Osteoblast (primary cell): ENCODE measurements around the gene PDLIM5. TPM values are rescaled to one million over a fixed set of nuclear protein-coding genes. Genes with fewer than 3 reads are reported as not detected.

Experiments used
- DNase-seq: peaks from one replicate; pipeline ENCODE4 v3.0.0; 2011; ENCODE audit warnings: low spot score, mixed read lengths; ENCODE audit not compliant: insufficient read length; ENCODE audit errors: missing footprints
- H2AFZ ChIP-seq: 2 replicates; pipeline ENCODE4 v1.6.0; 2011; ENCODE audit warnings: mild to moderate bottlenecking, low read length
- H3K27ac ChIP-seq: 2 replicates; pipeline ENCODE4 v1.5.1; 2011; ENCODE audit warnings: mild to moderate bottlenecking, low read depth, low read length, moderate library complexity
- H3K27me3 ChIP-seq: 2 replicates; pipeline ENCODE4 v1.6.0; 2012; ENCODE audit warnings: mild to moderate bottlenecking, control low read depth, inconsistent platforms, low read length, moderate library complexity; ENCODE audit not compliant: insufficient read depth
- H3K36me3 ChIP-seq: 2 replicates; pipeline ENCODE4 v1.5.1; 2011; ENCODE audit warnings: mild to moderate bottlenecking, low read length, control low read depth, moderate library complexity; ENCODE audit not compliant: insufficient read depth
- H3K4me1 ChIP-seq: 2 replicates; pipeline ENCODE4 v1.5.1; 2011; ENCODE audit warnings: mild to moderate bottlenecking, low read length, control low read depth, moderate library complexity; ENCODE audit not compliant: insufficient read depth
- H3K4me2 ChIP-seq: 2 replicates; pipeline ENCODE4 v1.6.0; 2011; ENCODE audit warnings: mild to moderate bottlenecking, low read length; ENCODE audit not compliant: insufficient read depth
- H3K4me3 ChIP-seq: fragments of 200-600 bp; sonication (generic); 3 replicates; pipeline ENCODE4 v1.5.1; 2012; ENCODE audit warnings: mild to moderate bottlenecking, low read length, inconsistent platforms; ENCODE audit not compliant: insufficient read depth
- H3K79me2 ChIP-seq: 2 replicates; pipeline ENCODE4 v1.6.0; 2012; ENCODE audit warnings: mild to moderate bottlenecking, low read length, control low read depth, inconsistent platforms; ENCODE audit not compliant: insufficient read depth
- H3K9me3 ChIP-seq: 2 replicates; pipeline ENCODE4 v1.5.1; 2011; ENCODE audit warnings: low read depth, low read length, control low read depth
- H4K20me1 ChIP-seq: 2 replicates; pipeline ENCODE4 v1.6.0; 2012; ENCODE audit warnings: mild to moderate bottlenecking, low read length, control low read depth; ENCODE audit not compliant: insufficient read depth
- total RNA-seq: library from RNA; depleted of rRNA; stranded (reverse); fragments of >200 nt; gene quantifications from 2 replicates; pipeline ENCODE4 v1.2.3, GENCODE V29; 2012
- TF ChIP-seq, protein P1 (sequence below): IDR thresholded peaks from 2 replicates; pipeline ENCODE4 v1.5.1; 2011; ENCODE audit warnings: mild to moderate bottlenecking, low read depth, low read length, moderate library complexity; ENCODE audit errors: extremely low read depth

PDLIM5 gene
- total RNA-seq, 1 donor = 312 TPM

DNA sequence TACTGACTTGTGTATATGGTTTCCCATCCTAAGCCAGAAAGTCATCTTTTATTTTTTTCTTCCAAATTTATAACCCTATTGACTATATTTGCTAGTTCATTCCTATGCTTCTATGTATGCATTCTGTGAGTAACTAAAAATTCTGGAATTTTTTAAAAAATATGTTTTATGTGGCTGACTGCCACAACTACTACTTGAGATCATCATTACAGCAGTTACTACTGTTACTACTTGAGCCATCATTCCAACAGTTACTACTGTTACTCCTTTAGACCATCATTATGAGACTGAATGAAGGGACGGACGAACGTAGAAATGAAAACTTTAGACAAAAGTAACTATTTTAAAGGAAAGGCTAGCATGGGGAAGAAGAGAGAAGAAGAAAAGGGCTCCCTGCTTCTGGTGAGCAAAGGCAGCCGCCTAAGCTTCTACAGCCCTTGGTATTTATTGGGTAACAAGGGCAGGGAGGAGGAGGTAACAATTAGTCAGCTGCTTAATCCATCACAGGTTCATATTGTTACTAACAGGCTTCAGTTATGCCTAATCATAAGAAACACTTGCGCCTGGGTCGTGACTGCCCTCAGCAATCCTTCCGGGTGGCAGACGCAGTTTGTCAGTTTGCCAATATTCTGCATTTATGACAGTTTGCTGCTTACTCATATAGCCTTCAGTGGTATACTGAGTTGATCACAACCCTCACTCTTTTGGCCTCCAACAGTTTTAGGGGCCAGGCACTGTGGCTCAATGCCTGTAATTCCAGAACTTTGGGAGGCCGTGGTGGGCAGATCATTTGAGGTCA lies 80.4 kb downstream of the PDLIM5 start:
- H4K20me1 ChIP-seq = peaks cover 6% of the 10 kb centered on the region
- peaks cover 90% of the 10 kb centered on the region for H3K4me1 ChIP-seq
- no peaks in the 10 kb centered on the region for H3K27me3 ChIP-seq
- no peak for DNase-seq
- H2AFZ ChIP-seq = no peak overlapping the region
- H3K4me3 ChIP-seq = no peak overlapping the region
- peaks cover 11% of the 10 kb centered on the region for H3K36me3 ChIP-seq
- TF ChIP-seq, protein P1, sequence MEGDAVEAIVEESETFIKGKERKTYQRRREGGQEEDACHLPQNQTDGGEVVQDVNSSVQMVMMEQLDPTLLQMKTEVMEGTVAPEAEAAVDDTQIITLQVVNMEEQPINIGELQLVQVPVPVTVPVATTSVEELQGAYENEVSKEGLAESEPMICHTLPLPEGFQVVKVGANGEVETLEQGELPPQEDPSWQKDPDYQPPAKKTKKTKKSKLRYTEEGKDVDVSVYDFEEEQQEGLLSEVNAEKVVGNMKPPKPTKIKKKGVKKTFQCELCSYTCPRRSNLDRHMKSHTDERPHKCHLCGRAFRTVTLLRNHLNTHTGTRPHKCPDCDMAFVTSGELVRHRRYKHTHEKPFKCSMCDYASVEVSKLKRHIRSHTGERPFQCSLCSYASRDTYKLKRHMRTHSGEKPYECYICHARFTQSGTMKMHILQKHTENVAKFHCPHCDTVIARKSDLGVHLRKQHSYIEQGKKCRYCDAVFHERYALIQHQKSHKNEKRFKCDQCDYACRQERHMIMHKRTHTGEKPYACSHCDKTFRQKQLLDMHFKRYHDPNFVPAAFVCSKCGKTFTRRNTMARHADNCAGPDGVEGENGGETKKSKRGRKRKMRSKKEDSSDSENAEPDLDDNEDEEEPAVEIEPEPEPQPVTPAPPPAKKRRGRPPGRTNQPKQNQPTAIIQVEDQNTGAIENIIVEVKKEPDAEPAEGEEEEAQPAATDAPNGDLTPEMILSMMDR = no peak
- H3K4me2 ChIP-seq = peak overlapping the region; percentile 56
- H3K79me2 ChIP-seq = peaks cover 84% of the 10 kb centered on the region
- H3K27ac ChIP-seq = peak overlapping the region; percentile 79
- H3K9me3 ChIP-seq = no peaks in the 10 kb centered on the region

DNA sequence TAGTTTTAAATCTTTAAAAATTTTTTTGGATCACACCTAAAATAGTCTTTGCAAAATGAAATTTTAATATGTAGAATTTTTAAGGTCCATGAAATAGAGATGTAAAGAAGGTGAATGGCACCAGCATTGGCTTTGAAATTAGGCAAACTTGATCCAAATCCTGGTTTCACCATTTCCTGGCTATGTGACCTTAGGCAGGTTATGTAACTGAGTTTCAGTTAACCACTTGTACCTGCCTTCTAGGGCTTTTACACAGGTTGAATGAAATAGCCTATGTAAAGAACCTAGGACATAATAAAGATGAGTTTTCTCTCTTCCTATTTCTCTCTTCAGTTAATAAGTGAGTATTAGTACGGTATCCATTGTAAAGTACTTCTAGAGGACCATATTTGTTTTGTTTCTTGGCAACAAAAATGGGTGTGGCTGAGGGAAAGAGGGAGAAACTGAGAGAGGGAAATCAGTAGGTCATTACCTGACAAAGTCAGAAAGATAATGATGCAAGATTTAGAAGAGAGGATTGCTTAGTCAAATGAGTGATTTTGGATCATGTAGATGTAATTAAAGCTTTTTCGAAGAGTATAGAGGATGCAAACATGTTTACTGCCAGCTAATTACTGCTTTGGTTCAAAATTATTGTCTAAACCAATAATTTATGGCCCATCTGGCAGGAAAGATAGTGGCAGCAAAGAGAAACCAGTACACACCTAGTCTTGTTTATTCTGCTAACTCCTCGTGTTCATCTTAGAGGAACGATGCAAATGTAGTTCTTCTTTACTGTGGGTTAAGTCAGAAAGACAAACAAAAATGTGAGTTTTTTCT lies 81.9 kb downstream of the PDLIM5 start:
- Histone ChIP-seq H3K79me2 (peaks cover 84% of the 10 kb centered on the region), H4K20me1 (peaks cover 6% of the 10 kb centered on the region), H3K4me3 (no peak overlapping the region), H3K36me3 (no peaks in the 10 kb centered on the region), H3K27me3 (no peaks in the 10 kb centered on the region), H2AFZ (no peak overlapping the region), H3K4me2 (peak overlapping the region; percentile 11), H3K27ac (peak overlapping the region; percentile 79), H3K4me1 (peaks cover 85% of the 10 kb centered on the region), H3K9me3 (no peaks in the 10 kb centered on the region)
- TF ChIP-seq, protein P1 = no peak
- DNase-seq = no peak

DNA sequence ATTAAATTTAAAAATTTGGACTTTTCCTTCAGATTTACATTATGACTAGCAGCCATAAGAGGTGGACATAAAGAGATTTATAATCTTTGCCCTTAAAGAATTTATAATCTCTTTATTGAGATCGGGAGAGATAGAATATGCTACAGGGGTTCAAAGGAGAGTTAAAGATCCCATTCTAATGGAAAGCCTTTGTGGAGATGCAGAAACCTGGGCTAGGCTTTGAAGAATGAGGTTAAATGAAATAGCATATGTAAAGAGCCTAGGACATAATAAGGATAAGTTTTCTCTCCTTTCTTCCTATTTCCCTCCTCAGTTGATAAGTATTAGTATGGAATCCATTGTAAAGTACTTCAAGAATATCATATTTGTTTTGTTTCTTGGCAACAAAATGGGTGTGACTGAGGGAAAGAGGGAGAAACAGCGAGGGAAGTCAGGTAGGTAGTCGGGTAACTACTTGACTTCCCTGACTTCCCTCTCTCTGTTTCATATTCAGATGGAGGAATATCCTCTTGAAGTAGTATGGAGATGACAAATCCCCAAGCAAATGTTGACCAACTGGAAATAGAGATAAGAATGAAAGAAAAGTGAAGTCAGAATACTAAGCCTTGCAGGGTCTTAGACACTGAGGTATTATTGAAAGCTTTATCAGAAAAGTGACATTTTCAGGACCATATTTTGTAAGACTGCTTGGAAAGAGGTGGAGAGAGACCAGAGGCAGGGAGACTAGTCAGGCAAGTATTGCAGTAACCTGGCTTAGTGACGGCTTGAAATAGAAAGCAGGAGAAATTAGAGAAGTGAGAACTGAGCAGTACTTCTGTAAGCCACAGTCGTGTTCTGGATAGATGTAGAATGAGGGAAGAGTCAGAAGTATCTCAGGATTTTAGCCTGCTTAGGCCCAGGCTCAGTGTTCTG lies 82.9 kb downstream of the PDLIM5 start:
- DNase-seq = no peak
- Histone ChIP-seq H3K4me3 (no peak overlapping the region), H3K27me3 (no peaks in the 10 kb centered on the region), H2AFZ (no peak overlapping the region), H3K36me3 (no peaks in the 10 kb centered on the region), H4K20me1 (peaks cover 6% of the 10 kb centered on the region), H3K9me3 (no peaks in the 10 kb centered on the region), H3K27ac (peak overlapping the region; percentile 20), H3K4me2 (no peak overlapping the region), H3K79me2 (peaks cover 88% of the 10 kb centered on the region), H3K4me1 (peaks cover 75% of the 10 kb centered on the region)
- TF ChIP-seq, protein P1 = no peak
